ENCODE measurements around the gene ABCA2. TPM values are rescaled to one million over a fixed set of nuclear protein-coding genes. Genes with fewer than 3 reads are reported as not detected.

ABCA2 gene
- polyA plus RNA-seq, 1 of the 3 experiments (the other 2 are of a cell fraction): 34.7 TPM

GRCh38 chr9:137037483-137037882, 9.4 kb upstream of the ABCA2 start:
- Histone ChIP-seq H3K4me3 (ENCODE audit: low read depth in 2 of 2, low read length in 1 of 2) (no peak overlapping the region), H2AFZ (ENCODE audit: low read depth) (no peak overlapping the region), H3K36me3 (replicated peaks in 1 of 2; ENCODE audit: control insufficient read depth in 1 of 2, insufficient read depth in 2 of 2, low read length in 1 of 2) (peaks cover 0 to 19% of the 10 kb centered on the region in 2 experiments), H3K4me1 (ENCODE audit: control insufficient read depth in 1 of 2, insufficient read depth in 2 of 2, low read depth in 1 of 2, low read length in 1 of 2) (peaks cover 0 to 15% of the 10 kb centered on the region in 2 experiments; a peak in 1 of 4 replicates), H4K20me1 (ENCODE audit: insufficient read depth) (no peaks in the 10 kb centered on the region), H3F3A (replicated peaks; ENCODE audit: insufficient read depth) (peaks cover 4% of the 10 kb centered on the region), H3K4me2 (no peak overlapping the region), H3K9me3 (no peaks in the 10 kb centered on the region), H3K79me2 (ENCODE audit: insufficient read depth) (no peaks in the 10 kb centered on the region), H3K9ac (no peak overlapping the region), H3K9me2 (no peaks in the 10 kb centered on the region), H3K27me3 (ENCODE audit: insufficient read depth) (no peaks in the 10 kb centered on the region), H3K27ac (ENCODE audit: low read depth in 2 of 2, low read length in 1 of 2) (no peak overlapping the region)
- no peak for TF ChIP-seq YY1 (IDR thresholded peaks at IDR 0.05; ENCODE audit: low read depth)
- TF ChIP-seq GABPA (IDR thresholded peaks at IDR 0.05; ENCODE audit: low read depth): no peak
- no peak for TF ChIP-seq RXRA (IDR thresholded peaks at IDR 0.05; ENCODE audit: borderline replicate concordance, low read depth)
- TF ChIP-seq MEF2A (IDR thresholded peaks at IDR 0.05; ENCODE audit: borderline replicate concordance, low read depth): no peak
- no peak for TF ChIP-seq IRF3 (IDR thresholded peaks at IDR 0.05; ENCODE audit: low read depth, low read length)
- TF ChIP-seq REST (IDR thresholded peaks at IDR 0.05; ENCODE audit: low read depth, low read length): no peak
- TF ChIP-seq POLR2AphosphoS5 (IDR thresholded peaks at IDR 0.05; ENCODE audit: low read depth, low read length): no peak
- TF ChIP-seq FOXJ3 (CRISPR knock-in tag; IDR thresholded peaks at IDR 0.05): no peak
- no peak for TF ChIP-seq GATA2 (CRISPR knock-in tag; IDR thresholded peaks at IDR 0.05)
- TF ChIP-seq JUND (IDR thresholded peaks at IDR 0.05): no peak
- TF ChIP-seq FOXM1 (IDR thresholded peaks at IDR 0.05; ENCODE audit: low read depth): no peak
- no peak for TF ChIP-seq MAX (IDR thresholded peaks at IDR 0.05; ENCODE audit: low read depth)
- DNase-seq: no peak
- 94% methylated on average over 10 of the region's 10 CpGs for WGBS (ENCODE audit: low lambda C conversion rate)
- ChIA-PET POLR2A (no interaction called here), CTCF (interaction anchor here (0.6 to 15.1 kb wide), 7 partner anchors 8 to 195 kb away, joined by 3 to 350 read pairs (median 4); partner anchors contain the start of genes AJM1, C8G, FBXW5 and LCN12)

- DNase-seq: no peak
- Histone ChIP-seq H3K36me3 (replicated peaks in 1 of 2; ENCODE audit: control insufficient read depth in 1 of 2, insufficient read depth in 2 of 2, low read length in 1 of 2) (peaks cover 0 to 19% of the 10 kb centered on the region in 2 experiments), H3K27ac (ENCODE audit: low read depth in 2 of 2, low read length in 1 of 2) (no peak overlapping the region), H3K9me2 (no peaks in the 10 kb centered on the region), H4K20me1 (ENCODE audit: insufficient read depth) (no peaks in the 10 kb centered on the region), H3K9me3 (no peaks in the 10 kb centered on the region), H3K9ac (no peak overlapping the region), H3K79me2 (ENCODE audit: insufficient read depth) (no peaks in the 10 kb centered on the region), H3K27me3 (ENCODE audit: insufficient read depth) (no peaks in the 10 kb centered on the region), H3K4me2 (no peak overlapping the region), H2AFZ (ENCODE audit: low read depth) (no peak overlapping the region), H3K4me1 (ENCODE audit: control insufficient read depth in 1 of 2, insufficient read depth in 2 of 2, low read depth in 1 of 2, low read length in 1 of 2) (peaks cover 0 to 19% of the 10 kb centered on the region in 2 experiments; a peak in 1 of 4 replicates), H3F3A (replicated peaks; ENCODE audit: insufficient read depth) (peaks cover 4% of the 10 kb centered on the region), H3K4me3 (ENCODE audit: low read depth in 2 of 2, low read length in 1 of 2) (no peak overlapping the region)
- TF ChIP-seq FOXM1 (IDR thresholded peaks at IDR 0.05; ENCODE audit: low read depth) (no peak), POLR2AphosphoS5 (IDR thresholded peaks at IDR 0.05; ENCODE audit: low read depth, low read length) (no peak), NRF1 (IDR thresholded peaks at IDR 0.05; ENCODE audit: low read depth, low read length) (no peak), ZBTB33 (IDR thresholded peaks at IDR 0.05; ENCODE audit: borderline replicate concordance, low read depth) (no peak)
- ChIA-PET CTCF (interaction anchor here (0.6 to 15.1 kb wide), 7 partner anchors 8 to 194 kb away, joined by 3 to 350 read pairs (median 53); partner anchors contain the start of genes AJM1, C8G, FBXW5 and LCN12), POLR2A (no interaction called here)
- 80% methylated on average over 2 of the region's 13 CpGs for WGBS (ENCODE audit: low lambda C conversion rate)
These were observed 9.0 kb upstream of the ABCA2 start for GRCh38 chr9:137037035-137037434.

All from SK-N-SH (cell line).